Fibroblast of lung (primary cell): Measurements from ENCODE around the gene OSMR. TPM values are rescaled to one million over a fixed set of nuclear protein-coding genes. Genes with fewer than 3 reads are reported as not detected.
A peak's percentile ranks its signal among the peaks of the same experiment; 100 is the strongest.

Experiments
- DNase-seq, 2 donors: peaks; one replicate each; pipeline versions ENCODE4 v3.0.0 to v3.0.0-alpha.2; 2010; ENCODE audit warnings: low read depth in 2 of 2
- H2AFZ ChIP-seq: 2 replicates; pipeline ENCODE4 v1.5.1; 2012; ENCODE audit warnings: low read length, control low read depth, inconsistent platforms
- H3K27ac ChIP-seq: 2 replicates; pipeline ENCODE4 v1.5.1; 2011; ENCODE audit warnings: low read length, control low read depth; ENCODE audit not compliant: insufficient read depth
- H3K27me3 ChIP-seq: 2 replicates; pipeline ENCODE4 v1.5.1; 2011; ENCODE audit warnings: mild to moderate bottlenecking, low read length; ENCODE audit not compliant: control insufficient read depth, insufficient read depth
- H3K36me3 ChIP-seq: 2 replicates; pipeline ENCODE4 v1.5.1; 2011; ENCODE audit warnings: low read length; ENCODE audit not compliant: control insufficient read depth, insufficient read depth
- H3K4me1 ChIP-seq: 2 replicates; pipeline ENCODE4 v1.5.1; 2011; ENCODE audit warnings: low read length; ENCODE audit not compliant: control insufficient read depth, insufficient read depth; ENCODE audit errors: extremely low read depth
- H3K4me2 ChIP-seq: 2 replicates; pipeline ENCODE4 v1.5.1; 2011; ENCODE audit warnings: low read length, control low read depth; ENCODE audit not compliant: insufficient read depth; ENCODE audit errors: extremely low read depth
- H3K4me3 ChIP-seq, 4 experiments: fragments of 200-600 bp in 1 of 4; sonication (generic) in 1 of 4; replicated peaks in 1 of 4; 2 replicates each; pipeline ENCODE4 v1.5.1; 2011 to 2016; ENCODE audit warnings: low read length in 4 of 4, low read depth in 3 of 4, mild to moderate bottlenecking in 3 of 4, control low read depth in 2 of 4, inconsistent platforms in 1 of 4, mixed read lengths in 1 of 4; ENCODE audit not compliant: insufficient read depth in 1 of 4; ENCODE audit errors: control extremely low read depth in 1 of 4
- H3K79me2 ChIP-seq: 2 replicates; pipeline ENCODE4 v1.5.1; 2012; ENCODE audit warnings: mild to moderate bottlenecking, low read length, inconsistent platforms; ENCODE audit not compliant: control insufficient read depth, insufficient read depth
- H3K9ac ChIP-seq: 2 replicates; pipeline ENCODE4 v1.5.1; 2011; ENCODE audit warnings: mild to moderate bottlenecking, low read length, control low read depth; ENCODE audit not compliant: insufficient read depth
- H3K9me3 ChIP-seq: 2 replicates; pipeline ENCODE4 v1.5.1; 2012; ENCODE audit warnings: low read depth, low read length; ENCODE audit not compliant: control insufficient read depth, insufficient read depth
- H4K20me1 ChIP-seq: 2 replicates; pipeline ENCODE4 v1.5.1; 2011; ENCODE audit warnings: low read length; ENCODE audit not compliant: control insufficient read depth, insufficient read depth; ENCODE audit errors: extremely low read depth
- EZH2 ChIP-seq: IDR thresholded peaks from 2 replicates; pipeline ENCODE4 v1.5.1; 2012; ENCODE audit warnings: low read length, control low read depth, mild to moderate bottlenecking; ENCODE audit errors: missing control alignments
- polyA minus RNA-seq: library from RNA; depleted of rRNA, polyadenylated mRNA; stranded (reverse); fragments of >200 nt; gene quantifications from 2 replicates; pipeline ENCODE4 v1.2.3, GENCODE V29; 2011; ENCODE audit warnings: low replicate concordance
- polyA plus RNA-seq, 2 donors: library from polyadenylated mRNA; depleted of rRNA in 1 of 2; stranded (reverse) in 1 of 2; unstranded in 1 of 2; fragments of >200 nt; gene quantifications; 2 replicates each; pipeline ENCODE4 v1.2.1, GENCODE V29; 2011 to 2012; ENCODE audit warnings: missing spikeins in 1 of 2
- total RNA-seq: library from RNA; depleted of rRNA; stranded (reverse); fragments of >200 nt; gene quantifications from 2 replicates; pipeline ENCODE4 v1.2.1, GENCODE V29; 2014
- TF ChIP-seq, protein P1 (sequence below), 2 donors: IDR thresholded peaks in 1 of 2; conservative IDR thresholded peaks in 1 of 2; 1 replicate in 1 of 2; 2 replicates in 1 of 2; pipeline ENCODE4 v1.5.1; 2011 to 2012; ENCODE audit warnings: low read length in 2 of 2, control low read depth in 1 of 2, inconsistent platforms in 1 of 2, low read depth in 1 of 2, mild to moderate bottlenecking in 1 of 2

Gene OSMR
- 74.7 and 102 TPM in 2 replicates for total RNA-seq
- polyA plus RNA-seq: 80.4 and 189 TPM in 2 replicates
- 55.9 and 140 TPM in 2 replicates for polyA plus RNA-seq (2012)
- polyA minus RNA-seq: 64.8 and 128 TPM in 2 replicates

DNA sequence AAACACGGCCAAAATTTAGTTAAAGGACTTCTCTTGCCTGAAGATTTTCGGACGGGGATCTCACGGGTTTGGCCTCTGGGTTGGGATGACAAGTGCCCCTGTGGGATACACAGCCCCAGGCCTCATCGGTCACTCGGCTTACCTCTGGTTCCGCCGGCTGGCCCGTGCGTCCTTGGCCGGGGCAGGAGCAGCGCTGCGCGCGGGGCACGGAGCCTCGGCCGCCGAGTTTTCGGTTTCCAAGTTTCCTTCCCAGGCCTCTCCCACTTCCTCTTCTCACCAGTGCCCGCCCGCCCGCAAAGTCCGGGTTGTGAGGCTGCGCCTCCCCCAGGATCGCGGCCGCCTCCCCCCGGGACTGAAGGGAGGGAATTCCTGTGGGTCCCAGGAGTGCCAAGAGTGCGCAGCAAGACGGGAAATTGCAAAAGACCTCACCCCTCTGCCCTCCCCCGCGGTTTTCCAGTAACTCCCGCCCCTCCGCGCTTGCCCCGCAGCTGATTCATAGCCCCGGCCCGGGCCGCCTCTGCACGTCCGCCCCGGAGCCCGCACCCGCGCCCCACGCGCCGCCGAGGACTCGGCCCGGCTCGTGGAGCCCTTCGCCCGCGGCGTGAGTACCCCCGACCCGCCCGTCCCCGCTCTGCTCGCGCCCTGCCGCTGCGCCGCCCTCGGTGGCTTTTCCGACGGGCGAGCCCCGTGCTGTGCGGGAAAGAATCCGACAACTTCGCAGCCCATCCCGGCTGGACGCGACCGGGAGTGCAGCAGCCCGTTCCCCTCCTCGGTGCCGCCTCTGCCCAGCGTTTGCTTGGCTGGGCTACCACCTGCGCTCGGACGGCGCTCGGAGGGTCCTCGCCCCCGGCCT is at the start of gene OSMR:
OSMR (plus strand) TSS at position 487 of the 853 bp plus-strand sequence. CDS start 23,033 bp downstream, outside the sequence.
- Histone ChIP-seq H3K27ac (peak within 1 kb of the TSS; percentile 99), H3K79me2 (peaks cover 87% of the 10 kb centered on the region), H3K9me3 (no peaks in the 10 kb centered on the region), H3K27me3 (no peaks in the 10 kb centered on the region), H4K20me1 (no peaks in the 10 kb centered on the region), H2AFZ (peak within 1 kb of the TSS; percentile 14), H3K4me2 (peak within 1 kb of the TSS; percentile 98), H3K4me3 (peak within 1 kb of the TSS; percentile 77 to 96 (median 89)), H3K4me1 (peaks cover 3% of the 10 kb centered on the region), H3K36me3 (peaks cover 5% of the 10 kb centered on the region), H3K9ac (peak within 1 kb of the TSS; percentile 100)
- peak; percentile 99 for DNase-seq
- no peak for TF ChIP-seq EZH2
- TF ChIP-seq, protein P1, sequence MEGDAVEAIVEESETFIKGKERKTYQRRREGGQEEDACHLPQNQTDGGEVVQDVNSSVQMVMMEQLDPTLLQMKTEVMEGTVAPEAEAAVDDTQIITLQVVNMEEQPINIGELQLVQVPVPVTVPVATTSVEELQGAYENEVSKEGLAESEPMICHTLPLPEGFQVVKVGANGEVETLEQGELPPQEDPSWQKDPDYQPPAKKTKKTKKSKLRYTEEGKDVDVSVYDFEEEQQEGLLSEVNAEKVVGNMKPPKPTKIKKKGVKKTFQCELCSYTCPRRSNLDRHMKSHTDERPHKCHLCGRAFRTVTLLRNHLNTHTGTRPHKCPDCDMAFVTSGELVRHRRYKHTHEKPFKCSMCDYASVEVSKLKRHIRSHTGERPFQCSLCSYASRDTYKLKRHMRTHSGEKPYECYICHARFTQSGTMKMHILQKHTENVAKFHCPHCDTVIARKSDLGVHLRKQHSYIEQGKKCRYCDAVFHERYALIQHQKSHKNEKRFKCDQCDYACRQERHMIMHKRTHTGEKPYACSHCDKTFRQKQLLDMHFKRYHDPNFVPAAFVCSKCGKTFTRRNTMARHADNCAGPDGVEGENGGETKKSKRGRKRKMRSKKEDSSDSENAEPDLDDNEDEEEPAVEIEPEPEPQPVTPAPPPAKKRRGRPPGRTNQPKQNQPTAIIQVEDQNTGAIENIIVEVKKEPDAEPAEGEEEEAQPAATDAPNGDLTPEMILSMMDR (conservative IDR thresholded peaks at IDR 0.05 in 1 of 2, IDR thresholded peaks at IDR 0.05 in 1 of 2; ENCODE audit: low read depth in 1 of 2, low read length in 2 of 2): no peak

DNA sequence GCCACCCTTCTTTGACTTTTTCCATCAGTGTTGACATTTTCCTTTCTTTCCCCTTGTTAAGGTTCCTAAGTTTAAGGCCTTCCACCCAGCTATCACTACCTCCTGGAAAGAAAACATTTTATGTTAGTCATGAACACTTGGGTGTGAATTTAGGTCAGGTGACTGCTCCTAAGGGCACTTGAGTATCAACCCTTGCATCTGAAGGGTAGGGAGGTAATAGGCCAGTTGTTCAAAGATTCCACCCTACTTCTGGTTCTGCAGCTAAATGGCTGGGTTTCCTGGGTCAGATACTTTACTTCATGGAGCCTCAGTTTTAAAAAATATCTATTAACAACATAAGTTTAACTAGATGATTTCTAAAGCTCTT is 49.1 kb upstream of the OSMR start:
- no peak for DNase-seq
- TF ChIP-seq, protein P1 (conservative IDR thresholded peaks at IDR 0.05 in 1 of 2, IDR thresholded peaks at IDR 0.05 in 1 of 2; ENCODE audit: low read depth in 1 of 2, low read length in 2 of 2): no peak
- TF ChIP-seq EZH2: no peak
- Histone ChIP-seq H3K4me1 (peaks cover 2% of the 10 kb centered on the region), H3K4me3 (no peak overlapping the region), H4K20me1 (no peaks in the 10 kb centered on the region), H3K9ac (no peak overlapping the region), H3K4me2 (no peak overlapping the region), H3K79me2 (no peaks in the 10 kb centered on the region), H3K36me3 (no peaks in the 10 kb centered on the region), H3K27me3 (no peaks in the 10 kb centered on the region), H3K27ac (no peak overlapping the region), H3K9me3 (no peaks in the 10 kb centered on the region), H2AFZ (no peak overlapping the region)

DNA sequence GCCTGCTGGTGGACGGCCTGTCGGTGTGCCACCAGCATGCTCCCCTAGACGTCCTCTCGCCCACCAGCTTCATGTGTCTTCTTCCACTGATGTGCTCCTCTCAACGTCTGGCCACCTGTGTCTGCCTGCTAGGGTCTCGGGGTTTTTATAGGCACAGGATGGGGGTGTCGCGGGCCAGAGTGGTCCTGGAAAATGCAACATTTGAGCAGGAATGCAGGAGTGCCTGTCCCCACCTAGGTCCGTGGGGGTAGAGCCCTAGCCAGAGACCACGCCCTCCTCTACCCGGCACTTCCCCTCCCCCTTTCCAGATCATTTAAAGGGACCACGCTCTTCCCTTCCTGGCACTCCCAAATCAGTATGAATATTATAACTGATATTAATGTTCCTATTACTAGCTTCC is 48.0 kb upstream of the OSMR start:
- Histone ChIP-seq H3K79me2 (no peaks in the 10 kb centered on the region), H3K27me3 (no peaks in the 10 kb centered on the region), H2AFZ (no peak overlapping the region), H3K36me3 (no peaks in the 10 kb centered on the region), H3K9ac (no peak overlapping the region), H3K27ac (no peak overlapping the region), H3K9me3 (no peaks in the 10 kb centered on the region), H3K4me1 (peaks cover 2% of the 10 kb centered on the region), H3K4me3 (no peak overlapping the region), H3K4me2 (no peak overlapping the region), H4K20me1 (no peaks in the 10 kb centered on the region)
- no peak for TF ChIP-seq EZH2
- TF ChIP-seq, protein P1 (conservative IDR thresholded peaks at IDR 0.05 in 1 of 2, IDR thresholded peaks at IDR 0.05 in 1 of 2; ENCODE audit: low read depth in 1 of 2, low read length in 2 of 2): no peak
- no peak for DNase-seq
